Lower leg skin (tissue), 3 donors: ENCODE results near the gene DCBLD2.

Experiments used
- POLR2A ChIP-seq, 2 donors: fragments of 450-650 bp; IDR thresholded peaks; one replicate each; pipeline ENCODE4 v1.6.1; 2016 to 2017; ENCODE audit warnings: antibody characterized with exemption in 2 of 2, mild to moderate bottlenecking in 1 of 2, moderate library complexity in 1 of 2
- TF ChIP-seq, protein P1 (sequence below), 3 donors: fragments of 450-650 bp; IDR thresholded peaks; one replicate each; pipeline ENCODE4 v1.5.1; 2016; ENCODE audit warnings: antibody characterized with exemption in 3 of 3, mild to moderate bottlenecking in 3 of 3, moderate library complexity in 2 of 3

DNA sequence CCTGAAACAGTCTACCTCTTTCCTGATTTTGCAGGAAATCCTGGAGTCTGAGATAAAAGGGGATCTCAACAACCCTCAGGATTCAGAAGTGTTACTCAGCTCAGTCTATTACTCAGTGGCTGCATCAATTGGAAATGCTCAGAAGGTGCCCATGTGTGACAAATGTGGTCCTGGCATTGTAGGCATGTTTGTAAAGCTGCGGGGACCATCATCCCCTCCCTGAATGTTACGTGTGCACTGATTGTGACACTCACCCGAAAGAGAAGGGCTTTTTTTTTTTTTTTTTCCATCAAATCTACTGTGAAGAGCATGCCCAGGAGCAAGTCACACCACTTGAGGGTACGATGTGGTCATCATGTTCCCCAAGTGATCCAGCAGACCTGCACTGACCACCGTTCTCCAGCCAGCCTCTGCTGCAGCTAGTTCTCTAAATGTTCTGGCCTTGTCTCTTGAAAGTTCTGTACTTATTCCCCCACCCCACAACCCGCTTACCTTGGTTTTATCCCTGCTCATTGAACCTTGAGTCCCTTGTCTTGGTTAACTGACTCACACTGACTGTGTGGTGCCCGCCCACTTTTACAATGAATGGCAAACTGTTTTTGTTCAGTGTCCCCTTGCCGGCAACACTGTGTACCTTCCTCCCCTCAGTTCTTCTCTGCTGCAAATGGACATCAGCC, 118.5 kb downstream of the DCBLD2 start:
- TF ChIP-seq, protein P1, sequence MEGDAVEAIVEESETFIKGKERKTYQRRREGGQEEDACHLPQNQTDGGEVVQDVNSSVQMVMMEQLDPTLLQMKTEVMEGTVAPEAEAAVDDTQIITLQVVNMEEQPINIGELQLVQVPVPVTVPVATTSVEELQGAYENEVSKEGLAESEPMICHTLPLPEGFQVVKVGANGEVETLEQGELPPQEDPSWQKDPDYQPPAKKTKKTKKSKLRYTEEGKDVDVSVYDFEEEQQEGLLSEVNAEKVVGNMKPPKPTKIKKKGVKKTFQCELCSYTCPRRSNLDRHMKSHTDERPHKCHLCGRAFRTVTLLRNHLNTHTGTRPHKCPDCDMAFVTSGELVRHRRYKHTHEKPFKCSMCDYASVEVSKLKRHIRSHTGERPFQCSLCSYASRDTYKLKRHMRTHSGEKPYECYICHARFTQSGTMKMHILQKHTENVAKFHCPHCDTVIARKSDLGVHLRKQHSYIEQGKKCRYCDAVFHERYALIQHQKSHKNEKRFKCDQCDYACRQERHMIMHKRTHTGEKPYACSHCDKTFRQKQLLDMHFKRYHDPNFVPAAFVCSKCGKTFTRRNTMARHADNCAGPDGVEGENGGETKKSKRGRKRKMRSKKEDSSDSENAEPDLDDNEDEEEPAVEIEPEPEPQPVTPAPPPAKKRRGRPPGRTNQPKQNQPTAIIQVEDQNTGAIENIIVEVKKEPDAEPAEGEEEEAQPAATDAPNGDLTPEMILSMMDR (IDR thresholded peaks at IDR 0.05), result no peak
- no peak for TF ChIP-seq POLR2A (IDR thresholded peaks at IDR 0.05)
